Measurements from ENCODE around the gene S100A8.

DNA sequence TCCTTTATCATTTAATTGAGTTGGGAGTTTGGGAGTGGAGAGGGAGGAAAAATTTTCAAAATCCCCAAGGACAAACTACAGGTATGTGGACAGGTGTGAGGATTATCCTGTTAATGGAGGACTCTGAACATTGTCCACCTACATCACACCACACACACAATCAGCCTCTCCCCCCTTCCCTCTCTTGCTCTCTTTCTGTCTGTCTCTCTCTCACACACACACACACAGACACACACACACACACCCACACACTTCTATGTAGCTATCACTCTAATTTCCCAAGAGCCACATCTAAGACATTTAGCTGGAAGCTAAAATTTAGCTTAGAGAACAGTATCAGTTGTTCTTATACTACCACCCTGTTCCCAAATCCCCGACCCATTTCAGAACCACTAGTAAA is 1.5 kb downstream of the S100A8 start:
- TF ChIP-seq CTCF (conservative IDR thresholded peaks at IDR 0.05) (no peak), ZFX (IDR thresholded peaks at IDR 0.05) (no peak)

All from C4-2B (cell line).